Activated naive CD4-positive, alpha-beta T cell treated with anti-CD3 and anti-CD28 coated beads, Interleukin-2, amount 10 ng/mL, durations not matched to agents 7 days and 5 days (primary cell): ENCODE measurements around the gene CDK12.
"Not testable (repeated sequence)": the region's sequence is repeated elsewhere in the genome, so short reads cannot be mapped to it uniquely, and the experiment has no call there.

Source experiments
- CTCF ChIA-PET: fragments of 350-600 bp; sonication (Branson Sonifier 250); formaldehyde crosslinking; loops from one replicate; lab custom pipeline; 2021; ENCODE audit warnings: antibody characterized with exemption; lab: Charles Lee
- DNase-seq: peaks from one replicate; pipeline ENCODE4 v3.0.0-alpha.2; 2020
- H3K27ac Mint-ChIP-seq: one replicate; pipeline ENCODE4 v1.8.0; 2021; ENCODE audit warnings: mild to moderate bottlenecking, moderate library complexity, mixed read lengths
- H3K27me3 Mint-ChIP-seq: one replicate; pipeline ENCODE4 v1.8.0; 2021; ENCODE audit warnings: mild to moderate bottlenecking, mixed read lengths
- H3K36me3 Mint-ChIP-seq: one replicate; pipeline ENCODE4 v1.8.0; 2021; ENCODE audit warnings: mixed read lengths
- H3K4me1 Mint-ChIP-seq: one replicate; pipeline ENCODE4 v1.8.0; 2021; ENCODE audit warnings: mixed read lengths
- H3K4me3 Mint-ChIP-seq: one replicate; pipeline ENCODE4 v1.8.0; 2021; ENCODE audit warnings: mild to moderate bottlenecking, moderate library complexity, mixed read lengths
- H3K9me3 Mint-ChIP-seq: one replicate; pipeline ENCODE4 v1.8.0; 2021; ENCODE audit warnings: mixed read lengths

Gene CDK12

DNA sequence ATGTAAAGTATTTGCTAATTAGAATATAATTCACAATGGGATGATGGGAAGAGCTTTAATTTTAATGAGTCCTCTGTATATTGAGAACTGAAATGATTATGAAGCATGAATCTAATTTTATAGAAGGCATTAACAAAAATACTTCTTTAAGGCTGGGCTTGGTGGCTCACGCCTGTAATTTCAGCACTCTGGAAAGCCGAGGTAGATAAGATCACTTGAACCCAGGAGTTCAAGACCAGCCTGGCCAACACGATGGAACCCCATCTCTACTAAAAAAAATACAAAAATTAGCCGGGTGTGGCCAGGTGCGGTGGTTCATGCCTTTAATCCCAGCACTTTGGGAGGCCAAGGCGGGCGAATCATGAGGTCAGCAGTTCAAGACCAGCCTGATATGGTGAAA lies 12.0 kb downstream of the CDK12 start:
- no peaks in the 10 kb centered on the region for H3K27me3 Mint-ChIP-seq
- peaks cover 3% of the 10 kb centered on the region for H3K4me1 Mint-ChIP-seq
- no peak overlapping the region for H3K27ac Mint-ChIP-seq
- H3K4me3 Mint-ChIP-seq = no peak overlapping the region
- CTCF ChIA-PET = no interaction called here
- peaks cover 26% of the 10 kb centered on the region for H3K36me3 Mint-ChIP-seq
- no peaks in the 10 kb centered on the region for H3K9me3 Mint-ChIP-seq
- DNase-seq = no peak

GRCh38 chr17:39479631-39480030 lies 18.3 kb downstream of the CDK12 start:
- H3K27ac Mint-ChIP-seq, H3K9me3 Mint-ChIP-seq, DNase-seq, H3K27me3 Mint-ChIP-seq, H3K4me3 Mint-ChIP-seq, H3K4me1 Mint-ChIP-seq, CTCF ChIA-PET: not testable (repeated sequence)
- H3K36me3 Mint-ChIP-seq = peaks cover 20% of the 10 kb centered on the region

DNA sequence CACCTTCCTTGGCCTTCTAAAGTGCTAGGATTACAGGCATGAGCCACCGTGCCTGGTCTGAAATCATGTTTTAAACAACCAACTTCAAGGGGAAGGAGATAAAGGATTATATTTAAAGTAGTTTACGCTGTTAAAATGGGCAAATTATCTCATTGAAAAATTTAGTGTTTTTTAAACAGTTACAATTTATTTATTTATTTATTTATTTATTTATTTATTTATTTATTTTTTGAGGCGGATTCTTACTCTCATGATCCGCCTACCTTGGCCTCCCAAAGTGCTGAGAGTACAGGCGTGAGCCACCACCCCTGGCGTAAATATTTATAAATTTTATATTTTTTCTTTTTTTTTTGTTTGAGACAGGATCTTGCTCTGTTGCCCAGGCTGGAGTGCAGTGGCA lies 22.2 kb downstream of the CDK12 start:
- DNase-seq = no peak
- Mint-ChIP-seq H3K9me3 (no peaks in the 10 kb centered on the region), H3K4me1 (peaks cover 2% of the 10 kb centered on the region), H3K27ac (no peak overlapping the region), H3K36me3 (peaks cover 20% of the 10 kb centered on the region), H3K4me3 (no peak overlapping the region), H3K27me3 (no peaks in the 10 kb centered on the region)
- CTCF ChIA-PET = no interaction called here

- CTCF ChIA-PET = no interaction called here
- H3K27ac Mint-ChIP-seq = no peak overlapping the region
- H3K9me3 Mint-ChIP-seq = no peaks in the 10 kb centered on the region
These were observed 22.9 kb downstream of the CDK12 start for GRCh38 chr17:39484178-39484577.

DNA sequence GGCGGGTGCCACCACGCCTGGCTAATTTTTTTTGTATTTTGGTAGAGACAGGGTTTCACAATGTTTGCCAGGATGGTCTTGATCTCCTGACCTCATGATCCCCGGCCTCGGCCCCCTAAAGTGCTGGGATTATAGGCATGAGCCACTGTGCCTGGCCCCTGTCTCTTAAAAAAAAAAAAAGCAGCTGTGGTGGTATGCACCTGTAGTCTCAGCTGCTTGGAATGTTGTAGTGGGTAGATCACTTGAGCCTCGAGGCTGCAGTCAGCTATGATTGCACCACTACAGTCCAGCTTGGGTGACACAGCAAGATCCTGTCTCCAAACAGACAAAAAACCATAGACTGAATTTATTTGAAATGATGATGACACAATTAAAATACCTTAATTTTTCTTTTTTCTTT lies 24.3 kb downstream of the CDK12 start:
- CTCF ChIA-PET = interaction anchor here (0.6 to 0.7 kb wide), 2 partner anchors 8 to 972 kb away, joined by 3 read pairs; no protein-coding TSS in a partner anchor
- no peak overlapping the region for H3K4me3 Mint-ChIP-seq
- H3K36me3 Mint-ChIP-seq = peaks cover 17% of the 10 kb centered on the region

More at GRCh38 chr17:39484178-39484577, 22.9 kb downstream of the CDK12 start:
- Mint-ChIP-seq H3K27me3 (no peaks in the 10 kb centered on the region), H3K4me3 (no peak overlapping the region), H3K4me1 (peaks cover 2% of the 10 kb centered on the region), H3K36me3 (peaks cover 20% of the 10 kb centered on the region)
- no peak for DNase-seq

GRCh38 chr17:39486242-39486641 lies 25.0 kb downstream of the CDK12 start:
- H3K36me3 Mint-ChIP-seq = peaks cover 17% of the 10 kb centered on the region
- CTCF ChIA-PET = interaction anchor here (0.7 kb wide), 1 partner anchor 973 kb away, joined by 3 read pairs; no protein-coding TSS in a partner anchor

More for the DNA sequence above, 24.3 kb downstream of the CDK12 start:
- no peak overlapping the region for H3K27ac Mint-ChIP-seq
- no peaks in the 10 kb centered on the region for H3K27me3 Mint-ChIP-seq
- no peak for DNase-seq
- no peaks in the 10 kb centered on the region for H3K9me3 Mint-ChIP-seq
- peaks cover 2% of the 10 kb centered on the region for H3K4me1 Mint-ChIP-seq

GRCh38 chr17:39487490-39487889 lies 26.2 kb downstream of the CDK12 start:
- DNase-seq, H3K4me3 Mint-ChIP-seq, H3K4me1 Mint-ChIP-seq, H3K27me3 Mint-ChIP-seq, H3K27ac Mint-ChIP-seq, CTCF ChIA-PET, H3K9me3 Mint-ChIP-seq: not testable (repeated sequence)
- H3K36me3 Mint-ChIP-seq = peaks cover 17% of the 10 kb centered on the region

More at GRCh38 chr17:39486242-39486641, 25.0 kb downstream of the CDK12 start:
- Mint-ChIP-seq H3K4me3 (no peak overlapping the region), H3K9me3 (no peaks in the 10 kb centered on the region), H3K27ac (no peak overlapping the region), H3K4me1 (peaks cover 2% of the 10 kb centered on the region), H3K27me3 (no peaks in the 10 kb centered on the region)
- DNase-seq = no peak

GRCh38 chr17:39487946-39488345 lies 26.7 kb downstream of the CDK12 start:
- H3K36me3 Mint-ChIP-seq = peaks cover 19% of the 10 kb centered on the region
- H3K27ac Mint-ChIP-seq = no peak overlapping the region
- DNase-seq = no peak
- H3K4me1 Mint-ChIP-seq = peaks cover 2% of the 10 kb centered on the region
- H3K9me3 Mint-ChIP-seq = no peaks in the 10 kb centered on the region
- H3K4me3 Mint-ChIP-seq = no peak overlapping the region
- CTCF ChIA-PET = no interaction called here
- H3K27me3 Mint-ChIP-seq = no peaks in the 10 kb centered on the region

- H3K4me3 Mint-ChIP-seq, H3K27me3 Mint-ChIP-seq, CTCF ChIA-PET, H3K4me1 Mint-ChIP-seq, H3K9me3 Mint-ChIP-seq, H3K27ac Mint-ChIP-seq, DNase-seq: not testable (repeated sequence)
- H3K36me3 Mint-ChIP-seq = peaks cover 33% of the 10 kb centered on the region
These were observed 35.6 kb downstream of the CDK12 start for GRCh38 chr17:39496921-39497320.

DNA sequence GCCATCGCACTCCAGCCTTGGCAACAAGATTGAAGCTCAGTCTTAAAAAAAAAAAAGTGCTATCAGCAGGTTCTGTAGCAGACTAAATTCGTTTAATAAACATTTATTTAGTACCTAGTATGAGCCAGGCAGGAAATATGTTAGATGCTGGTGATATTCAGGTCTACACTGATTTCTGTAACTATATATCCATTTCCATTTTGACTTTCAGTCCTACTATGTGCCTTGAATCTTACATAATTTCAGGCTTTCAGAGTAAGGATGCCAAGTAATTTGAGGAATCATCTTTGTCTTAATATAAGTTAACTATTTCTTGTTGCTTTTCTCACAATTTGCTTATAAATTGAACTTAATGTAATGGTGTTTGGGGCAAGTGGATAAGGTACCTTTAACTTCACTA lies 46.2 kb downstream of the CDK12 start:
- H3K27ac Mint-ChIP-seq = no peak overlapping the region
- CTCF ChIA-PET = no interaction called here

DNA sequence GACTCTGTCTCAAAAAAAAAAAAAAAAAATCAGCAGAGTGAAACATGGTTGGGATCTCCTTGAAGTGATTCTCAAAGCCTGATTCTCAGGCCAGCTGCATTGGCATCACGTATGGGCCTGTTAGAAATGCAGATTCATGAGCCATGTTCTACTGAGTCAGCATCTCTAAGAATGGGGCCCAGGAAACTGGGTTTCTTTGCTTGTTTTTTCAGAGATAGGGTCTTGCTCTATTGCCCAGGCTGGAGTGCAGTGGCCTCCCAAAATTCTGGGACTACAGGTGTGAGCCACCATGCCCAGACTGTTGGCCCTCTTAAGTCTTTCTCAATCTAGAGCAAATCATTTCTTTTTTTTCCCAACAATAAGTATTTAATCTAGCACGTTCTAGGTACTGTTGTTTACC lies 47.7 kb downstream of the CDK12 start:
- no peaks in the 10 kb centered on the region for H3K27me3 Mint-ChIP-seq
- H3K27ac Mint-ChIP-seq = no peak overlapping the region
- H3K4me3 Mint-ChIP-seq = no peak overlapping the region
- H3K36me3 Mint-ChIP-seq = peaks cover 59% of the 10 kb centered on the region
- no peaks in the 10 kb centered on the region for H3K9me3 Mint-ChIP-seq
- DNase-seq = no peak
- no peaks in the 10 kb centered on the region for H3K4me1 Mint-ChIP-seq
- CTCF ChIA-PET = no interaction called here

More for the DNA sequence above, 46.2 kb downstream of the CDK12 start:
- no peaks in the 10 kb centered on the region for H3K27me3 Mint-ChIP-seq
- no peak for DNase-seq
- no peaks in the 10 kb centered on the region for H3K4me1 Mint-ChIP-seq
- peaks cover 64% of the 10 kb centered on the region for H3K36me3 Mint-ChIP-seq
- no peak overlapping the region for H3K4me3 Mint-ChIP-seq
- no peaks in the 10 kb centered on the region for H3K9me3 Mint-ChIP-seq

DNA sequence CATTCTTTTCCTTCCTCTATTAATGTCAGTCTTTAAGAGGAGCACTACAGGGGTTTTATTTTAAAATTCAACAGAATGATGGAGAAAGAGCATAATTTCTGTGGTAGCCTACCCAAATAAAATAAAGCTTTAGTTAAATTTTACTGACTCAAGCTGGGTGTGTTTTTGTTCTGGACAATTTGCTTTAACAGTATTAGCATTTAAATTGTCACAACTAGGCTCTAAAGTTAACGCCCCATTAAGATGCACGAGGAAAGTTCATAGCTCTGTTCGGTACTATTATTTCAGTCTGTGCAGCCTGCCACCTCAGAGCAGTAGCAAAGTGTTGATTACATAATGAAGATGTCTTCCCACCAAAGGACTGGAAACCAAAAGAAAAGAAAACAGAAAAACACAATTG lies 52.0 kb downstream of the CDK12 start:
- Mint-ChIP-seq H3K4me3 (no peak overlapping the region), H3K27me3 (no peaks in the 10 kb centered on the region), H3K36me3 (peaks cover 62% of the 10 kb centered on the region), H3K4me1 (no peaks in the 10 kb centered on the region), H3K9me3 (no peaks in the 10 kb centered on the region), H3K27ac (no peak overlapping the region)
- DNase-seq = no peak
- CTCF ChIA-PET = no interaction called here

DNA sequence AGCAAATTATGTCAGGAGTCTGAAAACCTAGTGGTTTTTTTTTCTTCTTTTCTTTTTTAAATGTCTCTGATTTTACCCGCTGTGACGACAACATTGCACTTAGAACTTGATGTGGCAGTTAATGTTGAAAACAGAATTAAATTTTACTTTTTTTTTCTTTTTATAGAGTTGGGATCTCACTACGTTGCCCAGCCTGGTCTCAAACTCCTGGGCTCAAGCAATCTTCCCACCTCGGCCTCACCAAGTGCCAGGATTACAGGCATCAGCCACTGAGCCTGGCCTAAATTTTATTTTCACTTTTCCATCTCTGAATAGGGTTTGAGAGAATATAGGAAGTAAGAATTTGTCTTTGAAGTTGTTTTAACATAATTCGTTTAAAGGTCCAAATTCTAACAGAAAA lies 52.6 kb downstream of the CDK12 start:
- Mint-ChIP-seq H3K27ac (no peak overlapping the region), H3K27me3 (no peaks in the 10 kb centered on the region), H3K36me3 (peaks cover 63% of the 10 kb centered on the region), H3K4me3 (no peak overlapping the region), H3K4me1 (no peaks in the 10 kb centered on the region), H3K9me3 (no peaks in the 10 kb centered on the region)
- no peak for DNase-seq
- CTCF ChIA-PET = no interaction called here

DNA sequence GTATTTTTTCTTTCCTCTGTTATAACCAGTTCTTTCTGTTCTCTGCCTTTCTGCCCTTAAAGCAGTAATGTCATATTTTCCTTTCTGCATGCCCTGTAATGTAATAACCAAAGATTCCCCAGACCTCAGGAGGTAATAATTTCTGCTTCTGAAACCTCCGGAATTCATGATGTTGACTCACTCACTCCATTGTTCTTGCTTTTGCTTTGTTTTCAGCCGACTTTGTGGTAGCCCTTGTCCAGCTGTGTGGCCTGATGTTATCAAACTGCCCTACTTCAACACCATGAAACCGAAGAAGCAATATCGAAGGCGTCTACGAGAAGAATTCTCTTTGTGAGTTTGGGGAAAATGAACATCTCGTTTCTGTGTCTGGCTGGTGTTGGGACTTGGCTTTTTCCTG lies 55.9 kb downstream of the CDK12 start:
- Mint-ChIP-seq H3K36me3 (peaks cover 43% of the 10 kb centered on the region), H3K4me3 (no peak overlapping the region)
- CTCF ChIA-PET = no interaction called here

GRCh38 chr17:39525801-39526506 lies 64.7 kb downstream of the CDK12 start:
- DNase-seq = no peak
- Mint-ChIP-seq H3K36me3 (peaks cover 51% of the 10 kb centered on the region), H3K4me3 (no peak overlapping the region), H3K4me1 (no peaks in the 10 kb centered on the region), H3K27ac (no peak overlapping the region), H3K9me3 (no peaks in the 10 kb centered on the region), H3K27me3 (no peaks in the 10 kb centered on the region)
- CTCF ChIA-PET = interaction anchor here (0.7 to 1.2 kb wide), 4 partner anchors 22 to 294 kb away, joined by 3 to 10 read pairs (median 4); no protein-coding TSS in a partner anchor

More for the DNA sequence above, 55.9 kb downstream of the CDK12 start:
- no peak overlapping the region for H3K27ac Mint-ChIP-seq
- no peak for DNase-seq
- no peaks in the 10 kb centered on the region for H3K9me3 Mint-ChIP-seq
- no peaks in the 10 kb centered on the region for H3K27me3 Mint-ChIP-seq
- H3K4me1 Mint-ChIP-seq = no peaks in the 10 kb centered on the region
